Measurements from ENCODE around the gene HGFAC. TPM values are rescaled to one million over a fixed set of nuclear protein-coding genes. Genes with fewer than 3 reads are reported as not detected.

HGFAC gene
- total RNA-seq, 4 donors from 2014 or later: 0.52 to 2.3 TPM; not detected in 2

DNA sequence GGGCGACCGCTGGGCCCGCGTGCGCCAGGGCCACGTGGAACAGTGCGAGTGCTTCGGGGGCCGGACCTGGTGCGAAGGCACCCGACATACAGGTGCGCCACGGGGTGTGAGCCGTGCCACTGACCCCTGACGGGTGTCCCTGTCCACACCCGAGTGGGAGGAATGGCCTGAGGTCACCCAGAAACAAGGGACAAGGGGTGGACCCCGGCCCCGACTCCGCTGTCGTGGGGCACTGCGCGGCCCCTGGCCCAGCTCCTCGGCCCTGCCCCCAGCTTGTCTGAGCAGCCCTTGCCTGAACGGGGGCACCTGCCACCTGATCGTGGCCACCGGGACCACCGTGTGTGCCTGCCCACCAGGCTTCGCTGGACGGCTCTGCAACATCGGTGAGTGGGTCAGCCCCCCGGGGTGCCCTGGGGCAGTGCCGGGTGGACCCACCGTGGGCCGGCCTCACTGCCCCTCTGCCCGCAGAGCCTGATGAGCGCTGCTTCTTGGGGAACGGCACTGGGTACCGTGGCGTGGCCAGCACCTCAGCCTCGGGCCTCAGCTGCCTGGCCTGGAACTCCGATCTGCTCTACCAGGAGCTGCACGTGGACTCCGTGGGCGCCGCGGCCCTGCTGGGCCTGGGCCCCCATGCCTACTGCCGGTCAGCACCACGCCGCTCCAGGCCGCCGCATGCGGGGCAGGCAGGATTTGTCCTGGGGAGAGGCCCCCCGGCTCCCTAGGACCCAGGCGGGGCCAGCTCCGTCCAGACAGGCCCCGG is 2.8 kb downstream of the HGFAC start:
- intact Hi-C loops (cut with DNase I): loop anchor here (5.0 kb wide), 1 partner anchor 252 kb away; no protein-coding TSS in a partner anchor
- no peak for DNase-seq (ENCODE audit: extremely low spot score)
- H3K9me3 ChIP-seq: peaks cover 0 to 5% (median 0%) of the 10 kb centered on the region in 4 donors
- no peak overlapping the region for H3K27ac ChIP-seq (replicated peaks in 1 of 4)
- H3K27me3 ChIP-seq: peaks cover 0 to 18% (median 0%) of the 10 kb centered on the region in 4 donors
- no peak overlapping the region for H3K4me3 ChIP-seq
- H3K4me1 ChIP-seq: peaks cover 0 to 12% (median 8%) of the 10 kb centered on the region in 4 donors
- WGBS: 95% methylated on average over 28 of the region's 56 CpGs
- TF ChIP-seq EP300 (IDR thresholded peaks at IDR 0.05): no peak
- TF ChIP-seq, protein P1, sequence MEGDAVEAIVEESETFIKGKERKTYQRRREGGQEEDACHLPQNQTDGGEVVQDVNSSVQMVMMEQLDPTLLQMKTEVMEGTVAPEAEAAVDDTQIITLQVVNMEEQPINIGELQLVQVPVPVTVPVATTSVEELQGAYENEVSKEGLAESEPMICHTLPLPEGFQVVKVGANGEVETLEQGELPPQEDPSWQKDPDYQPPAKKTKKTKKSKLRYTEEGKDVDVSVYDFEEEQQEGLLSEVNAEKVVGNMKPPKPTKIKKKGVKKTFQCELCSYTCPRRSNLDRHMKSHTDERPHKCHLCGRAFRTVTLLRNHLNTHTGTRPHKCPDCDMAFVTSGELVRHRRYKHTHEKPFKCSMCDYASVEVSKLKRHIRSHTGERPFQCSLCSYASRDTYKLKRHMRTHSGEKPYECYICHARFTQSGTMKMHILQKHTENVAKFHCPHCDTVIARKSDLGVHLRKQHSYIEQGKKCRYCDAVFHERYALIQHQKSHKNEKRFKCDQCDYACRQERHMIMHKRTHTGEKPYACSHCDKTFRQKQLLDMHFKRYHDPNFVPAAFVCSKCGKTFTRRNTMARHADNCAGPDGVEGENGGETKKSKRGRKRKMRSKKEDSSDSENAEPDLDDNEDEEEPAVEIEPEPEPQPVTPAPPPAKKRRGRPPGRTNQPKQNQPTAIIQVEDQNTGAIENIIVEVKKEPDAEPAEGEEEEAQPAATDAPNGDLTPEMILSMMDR (IDR thresholded peaks at IDR 0.05): no peak
- TF ChIP-seq POLR2A (IDR thresholded peaks at IDR 0.05; ENCODE audit: low read depth): no peak
- no peak for TF ChIP-seq POLR2AphosphoS5 (IDR thresholded peaks at IDR 0.05)
- no peaks in the 10 kb centered on the region for H3K36me3 ChIP-seq

- H3K4me3 ChIP-seq: no peak overlapping the region
- H3K9me3 ChIP-seq: peaks cover 0 to 5% (median 0%) of the 10 kb centered on the region in 4 donors
- no peak overlapping the region for H3K27ac ChIP-seq (replicated peaks in 1 of 4)
- peaks cover 0 to 12% (median 8%) of the 10 kb centered on the region in 4 donors for H3K4me1 ChIP-seq
- intact Hi-C loops (cut with DNase I): no loop called here
- no peak for DNase-seq (ENCODE audit: extremely low spot score)
- no peak for TF ChIP-seq POLR2AphosphoS5 (IDR thresholded peaks at IDR 0.05)
- TF ChIP-seq POLR2A (IDR thresholded peaks at IDR 0.05; ENCODE audit: low read depth): no peak
- TF ChIP-seq EP300 (IDR thresholded peaks at IDR 0.05): no peak
- TF ChIP-seq, protein P1 (IDR thresholded peaks at IDR 0.05): no peak
- WGBS: 84% methylated on average over 14 of the region's 34 CpGs
- H3K27me3 ChIP-seq: peaks cover 0 to 18% (median 0%) of the 10 kb centered on the region in 4 donors
- H3K36me3 ChIP-seq: no peaks in the 10 kb centered on the region
Measured at GRCh38 chr4:3445111-3445820, 3.5 kb downstream of the HGFAC start.

- Histone ChIP-seq H3K27ac (replicated peaks in 1 of 4) (no peak overlapping the region), H3K4me3 (no peak overlapping the region), H3K27me3 (peaks cover 0 to 18% (median 0%) of the 10 kb centered on the region in 4 donors), H3K4me1 (peaks cover 0 to 12% (median 8%) of the 10 kb centered on the region in 4 donors), H3K36me3 (no peaks in the 10 kb centered on the region), H3K9me3 (peaks cover 0 to 5% (median 0%) of the 10 kb centered on the region in 4 donors)
- DNase-seq (ENCODE audit: extremely low spot score): no peak
- TF ChIP-seq EP300 (IDR thresholded peaks at IDR 0.05): no peak
- TF ChIP-seq, protein P1 (IDR thresholded peaks at IDR 0.05): no peak
- no peak for TF ChIP-seq POLR2AphosphoS5 (IDR thresholded peaks at IDR 0.05)
- no peak for TF ChIP-seq POLR2A (IDR thresholded peaks at IDR 0.05; ENCODE audit: low read depth)
- intact Hi-C loops (cut with DNase I): no loop called here
- 91% methylated on average over 24 of the region's 34 CpGs for WGBS
Measured at GRCh38 chr4:3445829-3446545, 4.2 kb downstream of the HGFAC start.

DNA sequence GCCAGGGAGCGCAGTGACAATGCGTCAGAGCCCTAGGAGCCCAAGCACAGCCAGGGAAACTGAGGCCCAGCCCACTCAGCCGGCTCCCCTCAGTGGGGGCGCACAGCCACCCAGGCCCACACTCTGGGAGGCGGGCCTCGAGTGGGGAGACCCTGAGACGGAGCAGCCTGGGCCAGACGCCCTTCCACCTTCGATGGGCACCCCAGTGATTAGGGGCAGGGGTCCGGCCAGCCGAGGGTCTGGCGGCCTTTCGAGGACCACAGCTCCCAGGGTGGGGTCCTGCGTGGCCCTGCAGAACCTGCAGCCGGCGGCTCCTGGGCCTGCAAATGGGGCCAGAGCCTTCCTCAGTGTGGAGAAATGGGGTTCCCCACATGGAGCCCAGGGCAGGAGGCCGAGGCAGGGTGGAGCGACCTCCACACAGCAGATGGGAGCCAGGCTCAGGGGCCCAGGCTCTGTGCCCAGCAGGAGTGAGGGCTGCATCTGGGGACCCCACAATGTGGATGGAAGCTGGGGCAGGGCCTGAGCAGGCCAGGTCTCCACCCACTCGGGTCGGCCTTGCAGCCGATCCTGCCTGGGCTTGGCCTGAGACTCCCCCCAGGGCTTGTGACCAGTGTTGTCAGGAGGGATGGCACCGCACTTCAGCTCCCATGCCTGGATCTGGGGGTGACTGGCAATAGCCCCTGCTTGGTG is 5.0 kb downstream of the HGFAC start:
- TF ChIP-seq, protein P1 (IDR thresholded peaks at IDR 0.05): no peak
- TF ChIP-seq EP300 (IDR thresholded peaks at IDR 0.05): no peak
- no peak for TF ChIP-seq POLR2AphosphoS5 (IDR thresholded peaks at IDR 0.05)
- no peak for TF ChIP-seq POLR2A (IDR thresholded peaks at IDR 0.05; ENCODE audit: low read depth)
- 97% methylated on average over 6 of the region's 22 CpGs for WGBS
- DNase-seq (ENCODE audit: extremely low spot score): no peak
- Histone ChIP-seq H3K27ac (replicated peaks in 1 of 4) (no peak overlapping the region), H3K4me1 (peaks cover 0 to 19% (median 15%) of the 10 kb centered on the region in 4 donors), H3K9me3 (peaks cover 0 to 5% (median 0%) of the 10 kb centered on the region in 4 donors), H3K4me3 (no peak overlapping the region), H3K27me3 (peaks cover 0 to 17% (median 0%) of the 10 kb centered on the region in 4 donors), H3K36me3 (no peaks in the 10 kb centered on the region)
- intact Hi-C loops (cut with DNase I): no loop called here
